HepG2 (cell line): ENCODE data around the gene CALR. TPM values are rescaled to one million over a fixed set of nuclear protein-coding genes. Genes with fewer than 3 reads are reported as not detected.
A peak's percentile ranks its signal among the peaks of the same experiment; 100 is the strongest.
"Not testable (repeated sequence)": the region's sequence is repeated elsewhere in the genome, so short reads cannot be mapped to it uniquely, and the experiment has no call there.

Experiments
- ATAC-seq: fragments of 200-7000 bp; cut with Tn5 transposase; 3 replicates; pipeline ENCODE4 v1.9.1; 2020; ENCODE audit warnings: mild to moderate bottlenecking, moderate library complexity
- BruUV-seq: library from RNA; stranded (reverse); fragments of 400-500 nt; replicated peaks from 2 replicates; lab custom pipeline; 2021; lab: Mats Ljungman, UMichigan
- CTCF ChIA-PET: fragments of 300-600 bp; formaldehyde crosslinking; extraction: SDS; loops from one replicate; lab custom pipeline; 2021; ENCODE audit warnings: low total read pairs, inconsistent platforms, low intra/inter-chr PET ratio; lab: Yijun Ruan, JAX
- POLR2A ChIA-PET: fragments of 350-600 bp; sonication (Branson Sonifier 250); formaldehyde crosslinking; loops from one replicate; lab custom pipeline; 2020; ENCODE audit warnings: antibody characterized with exemption, inconsistent platforms; lab: Yijun Ruan, JAX
- DNase-seq: peaks from one replicate; pipeline ENCODE4 v3.0.0-alpha.2; 2015; ENCODE audit warnings: low spot score
- FAIRE-seq: peaks from 3 replicates; lab custom pipeline; 2011; peaks lifted over from hg19 to GRCh38; lab: Jason Lieb, UNC
- H2AFZ ChIP-seq: one replicate; pipeline ENCODE4 v1.6.1; 2011; ENCODE audit warnings: low read length, inconsistent platforms
- H3K27ac ChIP-seq: fragments of 300-600 bp; 3 replicates; pipeline ENCODE4 v1.8.0; 2011; ENCODE audit warnings: mixed run types, mild to moderate bottlenecking, mixed read lengths, low read length, inconsistent platforms; ENCODE audit not compliant: insufficient read depth; ENCODE audit errors: extremely low read length
- H3K27me3 ChIP-seq, 2 experiments: fragments of 200-600 bp in 1 of 2; 2 replicates in 1 of 2; 3 replicates in 1 of 2; pipeline versions ENCODE4 v1.6.0 to v1.8.0; 2011; ENCODE audit warnings: low read length in 2 of 2, mild to moderate bottlenecking in 2 of 2, moderate library complexity in 2 of 2, inconsistent platforms in 1 of 2; ENCODE audit not compliant: insufficient read depth in 2 of 2, control insufficient read depth in 1 of 2
- H3K36me3 ChIP-seq, 2 experiments: fragments of 200-600 bp in 1 of 2; replicated peaks in 1 of 2; 2 replicates in 1 of 2; 3 replicates in 1 of 2; pipeline versions ENCODE4 v1.5.1 to v1.8.0; 2011; ENCODE audit warnings: low read length in 2 of 2, inconsistent platforms in 1 of 2; ENCODE audit not compliant: insufficient read depth in 2 of 2, control insufficient read depth in 1 of 2
- H3K4me1 ChIP-seq: 2 replicates; pipeline ENCODE4 v1.5.1; 2012; ENCODE audit warnings: low read length, inconsistent platforms; ENCODE audit not compliant: insufficient read depth
- H3K4me2 ChIP-seq: 2 replicates; pipeline ENCODE4 v1.6.0; 2011; ENCODE audit warnings: low read depth, low read length, inconsistent platforms
- H3K4me3 ChIP-seq, 3 experiments: fragments of 200-600 bp in 1 of 3; sonication (generic), shearing (Covaris generic) in 1 of 3; replicated peaks in 1 of 3; 2 replicates each; pipeline ENCODE4 v1.5.1; 2011 to 2016; ENCODE audit warnings: low read length in 3 of 3, inconsistent platforms in 2 of 3, low read depth in 2 of 3, mild to moderate bottlenecking in 2 of 3, control low read depth in 1 of 3, mixed read lengths in 1 of 3; ENCODE audit not compliant: insufficient read depth in 1 of 3
- H3K79me2 ChIP-seq: one replicate; pipeline ENCODE4 v1.6.1; 2011; ENCODE audit warnings: low read length, inconsistent platforms; ENCODE audit not compliant: insufficient read depth
- H3K9ac ChIP-seq: 2 replicates; pipeline ENCODE4 v1.6.0; 2011; ENCODE audit warnings: mild to moderate bottlenecking, low read depth, low read length, inconsistent platforms; ENCODE audit not compliant: insufficient read depth
- H3K9me3 ChIP-seq: 2 replicates; pipeline ENCODE4 v1.5.1; 2012; ENCODE audit warnings: mild to moderate bottlenecking, low read length
- H4K20me1 ChIP-seq: 2 replicates; pipeline ENCODE4 v1.6.0; 2011; ENCODE audit warnings: inconsistent platforms, mild to moderate bottlenecking, low read length, moderate library complexity; ENCODE audit not compliant: insufficient read depth
- HNRNPL ChIP-seq: fragments of 200-400 bp; formaldehyde crosslinking; IDR thresholded peaks from 2 replicates; pipeline ENCODE4 v1.6.1; 2017; ENCODE audit warnings: mild to moderate bottlenecking, low read depth, low read length
- TRIM24 ChIP-seq: sonication (generic); formaldehyde crosslinking; IDR thresholded peaks from 2 replicates; pipeline ENCODE4 v1.8.0; 2022; ENCODE audit warnings: mild to moderate bottlenecking, missing genetic modification reagents
- ZNF121 ChIP-seq: sonication (generic); formaldehyde crosslinking; IDR thresholded peaks from 2 replicates; pipeline ENCODE4 v1.5.0; 2020; ENCODE audit warnings: mild to moderate bottlenecking, missing genetic modification reagents
- WGBS: methylation state at CpG from one replicate; pipeline ENCODE4 v1.1.6; 2017; ENCODE audit warnings: low lambda C conversion rate; 5-methylcytosine and 5-hydroxymethylcytosine counted together
- in situ Hi-C: cut with HindIII; loops from 2 replicates; pipeline ENCODE4 v1.10.0; 2017; ENCODE audit warnings: low pct_unique_long_range_greater_than_20kb; ENCODE audit not compliant: extremely low pct_ligation_motif_present
- intact Hi-C: fragments of 100-400 bp; cut with micrococcal nuclease; formaldehyde crosslinking; loops from one replicate; pipeline ENCODE4 v1.10.0; 2022; ENCODE audit not compliant: unreplicated experiment
- polyA plus RNA-seq, 8 experiments: library from polyadenylated mRNA; depleted of rRNA in 3 of 8; stranded (reverse) in 7 of 8; unstranded in 1 of 8; fragments of >200 nt; fragmentation: Illumina TruSeq in 4 of 8; extraction: Trizol in 4 of 8; gene quantifications; 2 replicates each; pipeline versions ENCODE4 v1.2.1 to v1.2.3, GENCODE V29; 2011 to 2016; ENCODE audit warnings: low read depth in 4 of 8, missing spikeins in 1 of 8, mixed read lengths in 1 of 8; ENCODE audit not compliant: insufficient read depth in 1 of 8
- total RNA-seq, 5 experiments: library from RNA; depleted of rRNA; stranded (reverse); fragments of >200 nt; fragmentation: Illumina TruSeq; extraction: Trizol; gene quantifications; 2 replicates each; pipeline ENCODE4 v1.2.3, GENCODE V29; 2016; ENCODE audit warnings: low read depth in 1 of 5

CALR gene
- total and polyA plus RNA-seq, 2 of the 13 experiments (the other 11 are each of a cell fraction or from before 2014, with no cell fraction given), result 898 to 934 TPM

GRCh38 chr19:12975221-12975741 lies 36.9 kb downstream of the CALR start:
- DNase-seq (no peak), ATAC-seq (no peak), FAIRE-seq (no peak)
- TF ChIP-seq HNRNPL (peak; percentile 78), TRIM24 (no peak)
- Histone ChIP-seq H3K9me3 (no peaks in the 10 kb centered on the region), H3K4me3 (no peak overlapping the region), H3K27me3 (no peaks in the 10 kb centered on the region), H4K20me1 (no peaks in the 10 kb centered on the region), H3K79me2 (no peaks in the 10 kb centered on the region), H2AFZ (no peak overlapping the region), H3K36me3 (no peaks in the 10 kb centered on the region), H3K27ac (no peak overlapping the region), H3K9ac (no peak overlapping the region), H3K4me1 (peaks cover 25% of the 10 kb centered on the region), H3K4me2 (no peak overlapping the region)
- in situ Hi-C loops (loop anchor here (5.0 to 10.0 kb wide), 2 partner anchors 117 to 290 kb away; no protein-coding TSS in a partner anchor), intact Hi-C loops (no loop called here)
- WGBS, result 91% methylated on average over 6 of the region's 17 CpGs
- ChIA-PET POLR2A (no interaction called here), CTCF (no interaction called here)
- BruUV-seq, result no TSS peak

DNA sequence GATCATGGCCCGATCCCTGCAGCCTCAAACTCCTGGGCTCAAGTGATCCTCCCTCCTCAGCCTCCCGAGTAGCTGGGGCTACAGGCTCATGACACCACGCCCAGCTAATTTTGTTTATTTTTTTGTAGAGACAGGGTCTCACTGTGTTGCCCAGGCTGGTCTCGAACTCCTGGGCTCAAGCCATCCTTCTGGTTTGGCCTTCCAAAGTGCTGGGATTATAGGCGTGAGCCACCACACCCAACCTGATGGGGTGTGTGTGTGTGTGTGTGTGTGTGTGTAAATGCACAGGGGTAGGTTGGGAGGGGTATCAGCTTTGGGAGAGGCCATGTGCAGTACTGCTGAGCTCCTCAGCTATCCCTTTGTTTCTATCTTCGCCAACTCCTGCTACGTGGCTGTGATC lies 37.7 kb downstream of the CALR start:
- H3K4me3 ChIP-seq, H3K9ac ChIP-seq, H3K36me3 ChIP-seq, H3K9me3 ChIP-seq, FAIRE-seq, H3K79me2 ChIP-seq, BruUV-seq, H4K20me1 ChIP-seq, H3K27me3 ChIP-seq, DNase-seq, CTCF ChIA-PET, intact Hi-C loops, ATAC-seq, H2AFZ ChIP-seq, H3K27ac ChIP-seq, H3K4me2 ChIP-seq: not testable (repeated sequence)
- peak; percentile 68 for TF ChIP-seq ZNF121 (CRISPR knock-in tag)
- POLR2A ChIA-PET, result interaction anchor here (2.1 kb wide), 1 partner anchor 85 kb away, joined by 17 read pairs; no protein-coding TSS in a partner anchor
- WGBS, result 46% methylated on average over 7 of the region's 7 CpGs
- in situ Hi-C loops, result loop anchor here (5.0 to 10.0 kb wide), 2 partner anchors 116 to 289 kb away; no protein-coding TSS in a partner anchor
- H3K4me1 ChIP-seq, result peaks cover 25% of the 10 kb centered on the region
